ENCODE data around the gene CAMK2B. TPM values are rescaled to one million over a fixed set of nuclear protein-coding genes. Genes with fewer than 3 reads are reported as not detected.
A peak's percentile ranks its signal among the peaks of the same experiment; 100 is the strongest.

Gene CAMK2B
- total RNA-seq, 4 donors from 2014 or later: 0.50 to 2.0 (median 1.2) TPM

- intact Hi-C loops (cut with DNase I): no loop called here
- Histone ChIP-seq H3K4me3 (no peak overlapping the region), H3K9me3 (no peaks in the 10 kb centered on the region), H3K27me3 (no peaks in the 10 kb centered on the region), H3K27ac (replicated peaks in 1 of 4) (no peak overlapping the region), H3K36me3 (peaks cover 65 to 94% (median 89%) of the 10 kb centered on the region in 4 donors), H3K4me1 (no peaks in the 10 kb centered on the region)
- TF ChIP-seq POLR2AphosphoS5 (IDR thresholded peaks at IDR 0.05) (no peak), POLR2A (IDR thresholded peaks at IDR 0.05; ENCODE audit: low read depth) (no peak), CTCF (IDR thresholded peaks at IDR 0.05) (no peak), EP300 (IDR thresholded peaks at IDR 0.05) (no peak)
- DNase-seq (ENCODE audit: extremely low spot score): no peak
- WGBS: 90% methylated on average over 5 of the region's 5 CpGs
These were observed 115.3 kb downstream of the CAMK2B start for GRCh38 chr7:44210107-44210506.

GRCh38 chr7:44208085-44208484, 117.3 kb downstream of the CAMK2B start:
- TF ChIP-seq EP300 (IDR thresholded peaks at IDR 0.05) (no peak), CTCF (IDR thresholded peaks at IDR 0.05) (no peak), POLR2A (IDR thresholded peaks at IDR 0.05; ENCODE audit: low read depth) (no peak), POLR2AphosphoS5 (IDR thresholded peaks at IDR 0.05) (no peak)
- Histone ChIP-seq H3K9me3 (no peaks in the 10 kb centered on the region), H3K36me3 (peaks cover 73 to 99% (median 90%) of the 10 kb centered on the region in 4 donors), H3K4me3 (no peak overlapping the region), H3K27ac (replicated peaks in 1 of 4) (no peak overlapping the region), H3K27me3 (no peaks in the 10 kb centered on the region), H3K4me1 (peaks cover 0 to 15% (median 6%) of the 10 kb centered on the region in 4 donors)
- 97% methylated on average over 7 of the region's 7 CpGs for WGBS
- intact Hi-C loops (cut with DNase I): no loop called here
- no peak for DNase-seq (ENCODE audit: extremely low spot score)

- Histone ChIP-seq H3K27ac (replicated peaks in 1 of 4) (no peak overlapping the region), H3K4me1 (peaks cover 10 to 36% (median 24%) of the 10 kb centered on the region in 4 donors), H3K4me3 (no peak overlapping the region), H3K36me3 (peaks cover 58 to 78% (median 70%) of the 10 kb centered on the region in 4 donors), H3K27me3 (no peaks in the 10 kb centered on the region), H3K9me3 (no peaks in the 10 kb centered on the region)
- 96% methylated on average over 4 of the region's 5 CpGs for WGBS
- DNase-seq (ENCODE audit: extremely low spot score): no peak
- intact Hi-C loops (cut with DNase I): no loop called here
- TF ChIP-seq CTCF (IDR thresholded peaks at IDR 0.05): no peak
These were observed 119.4 kb downstream of the CAMK2B start for GRCh38 chr7:44206008-44206407.

- Histone ChIP-seq H3K4me3 (peak overlapping the region; percentile 94 to 98 (median 96)), H3K27ac (replicated peaks in 1 of 4) (peak overlapping the region in 2 of 4 donors; percentile 84 to 85), H3K36me3 (peaks cover 20 to 36% (median 28%) of the 10 kb centered on the region in 4 donors), H3K9me3 (no peaks in the 10 kb centered on the region), H3K27me3 (no peaks in the 10 kb centered on the region), H3K4me1 (peaks cover 10 to 37% (median 24%) of the 10 kb centered on the region in 4 donors)
- TF ChIP-seq EP300 (IDR thresholded peaks at IDR 0.05) (no peak), CTCF (IDR thresholded peaks at IDR 0.05) (no peak), POLR2AphosphoS5 (IDR thresholded peaks at IDR 0.05) (no peak), POLR2A (IDR thresholded peaks at IDR 0.05; ENCODE audit: low read depth) (no peak)
- intact Hi-C loops (cut with DNase I): no loop called here
- 43% methylated on average over 8 of the region's 8 CpGs for WGBS
- DNase-seq (ENCODE audit: extremely low spot score): no peak
These were observed 123.6 kb downstream of the CAMK2B start for GRCh38 chr7:44201813-44202212.
